Omental fat pad (tissue), 4 donors: ENCODE data around the gene EPSTI1. TPM values are rescaled to one million over a fixed set of nuclear protein-coding genes. Genes with fewer than 3 reads are reported as not detected.

Experiments used
- ATAC-seq: fragments of 150-250 bp; one replicate; pipeline ENCODE4 v1.9.1; 2016; ENCODE audit warnings: mild to moderate bottlenecking, moderate library complexity; ENCODE audit not compliant: low FRiP score
- DNase-seq: peaks from one replicate; pipeline ENCODE4 v3.0.0-alpha.2; 2019; ENCODE audit warnings: low spot score
- total RNA-seq, 4 donors: library from RNA; depleted of rRNA; stranded (reverse); fragments of >200 nt; gene quantifications; one replicate each; pipeline ENCODE4 v1.1.0, GENCODE V29; 2016
- TF ChIP-seq, protein P1 (sequence below), 3 donors: fragments of 450-650 bp; IDR thresholded peaks; one replicate each; pipeline ENCODE4 v1.5.1; 2016 to 2017; ENCODE audit warnings: antibody characterized with exemption in 3 of 3, mild to moderate bottlenecking in 3 of 3, moderate library complexity in 2 of 3

The EPSTI1 gene
- total RNA-seq, 4 donors from 2014 or later, result 8.3 to 31.8 (median 10.9) TPM

DNA sequence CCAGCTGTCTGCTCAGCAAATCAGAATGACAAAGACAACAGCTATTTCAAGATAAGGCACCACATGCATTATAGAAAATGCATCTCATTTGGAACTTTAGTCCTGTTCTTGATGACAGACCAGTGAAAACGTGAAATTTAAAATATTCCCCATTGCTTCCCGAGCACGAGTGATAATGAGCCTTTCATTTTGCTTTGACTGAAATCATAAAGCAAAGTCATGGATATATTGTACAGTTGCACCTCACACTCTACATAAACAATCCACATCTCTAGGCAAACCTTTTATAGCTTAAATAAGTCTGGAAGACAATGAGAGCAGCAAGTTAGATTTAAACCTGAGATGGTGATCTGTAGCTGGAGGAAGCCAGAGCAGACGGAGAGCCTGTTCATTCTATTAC lies 131.6 kb downstream of the EPSTI1 start:
- ATAC-seq, result no peak
- DNase-seq, result no peak
- TF ChIP-seq, protein P1, sequence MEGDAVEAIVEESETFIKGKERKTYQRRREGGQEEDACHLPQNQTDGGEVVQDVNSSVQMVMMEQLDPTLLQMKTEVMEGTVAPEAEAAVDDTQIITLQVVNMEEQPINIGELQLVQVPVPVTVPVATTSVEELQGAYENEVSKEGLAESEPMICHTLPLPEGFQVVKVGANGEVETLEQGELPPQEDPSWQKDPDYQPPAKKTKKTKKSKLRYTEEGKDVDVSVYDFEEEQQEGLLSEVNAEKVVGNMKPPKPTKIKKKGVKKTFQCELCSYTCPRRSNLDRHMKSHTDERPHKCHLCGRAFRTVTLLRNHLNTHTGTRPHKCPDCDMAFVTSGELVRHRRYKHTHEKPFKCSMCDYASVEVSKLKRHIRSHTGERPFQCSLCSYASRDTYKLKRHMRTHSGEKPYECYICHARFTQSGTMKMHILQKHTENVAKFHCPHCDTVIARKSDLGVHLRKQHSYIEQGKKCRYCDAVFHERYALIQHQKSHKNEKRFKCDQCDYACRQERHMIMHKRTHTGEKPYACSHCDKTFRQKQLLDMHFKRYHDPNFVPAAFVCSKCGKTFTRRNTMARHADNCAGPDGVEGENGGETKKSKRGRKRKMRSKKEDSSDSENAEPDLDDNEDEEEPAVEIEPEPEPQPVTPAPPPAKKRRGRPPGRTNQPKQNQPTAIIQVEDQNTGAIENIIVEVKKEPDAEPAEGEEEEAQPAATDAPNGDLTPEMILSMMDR (IDR thresholded peaks at IDR 0.05), result no peak

DNA sequence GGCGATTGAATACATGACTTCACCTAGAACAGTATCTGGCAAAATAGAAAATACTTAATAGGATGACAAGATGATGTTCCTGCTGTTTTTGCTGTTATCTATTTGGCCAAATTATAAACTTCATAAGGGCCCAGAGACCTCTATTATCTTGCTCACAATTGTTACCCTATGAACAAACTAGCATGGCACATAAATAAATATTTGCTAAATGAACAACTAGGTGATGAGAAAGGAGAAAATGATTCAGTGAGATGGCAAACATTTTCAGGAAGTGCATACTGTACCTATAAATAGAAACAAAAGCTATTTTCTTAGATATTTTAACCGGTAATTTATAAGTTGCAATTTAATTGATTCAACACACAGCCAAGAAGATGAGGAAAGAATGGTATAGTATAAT lies 132.3 kb downstream of the EPSTI1 start:
- TF ChIP-seq, protein P1 (IDR thresholded peaks at IDR 0.05), result no peak
- DNase-seq, result no peak
- no peak for ATAC-seq

DNA sequence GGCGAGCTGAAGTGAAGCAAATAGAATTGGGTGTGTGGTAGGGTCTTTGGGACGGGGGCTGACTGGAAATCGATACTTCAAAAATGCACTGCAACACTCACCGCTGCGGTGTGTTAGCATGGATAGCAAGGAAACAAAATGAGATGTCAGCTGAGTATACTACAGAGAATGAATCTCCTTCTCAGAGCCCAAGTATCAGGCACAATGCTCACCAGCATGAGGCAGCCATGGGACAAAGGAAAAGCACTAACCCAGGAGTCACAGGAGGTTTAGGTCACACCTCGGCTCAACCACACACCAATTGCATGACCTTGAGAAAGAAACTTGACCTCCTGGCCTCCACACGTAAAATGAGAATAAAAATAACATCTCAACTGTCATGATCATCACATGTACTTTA lies 136.6 kb downstream of the EPSTI1 start:
- TF ChIP-seq, protein P1 (IDR thresholded peaks at IDR 0.05), result no peak
- DNase-seq, result no peak
- ATAC-seq, result no peak

DNA sequence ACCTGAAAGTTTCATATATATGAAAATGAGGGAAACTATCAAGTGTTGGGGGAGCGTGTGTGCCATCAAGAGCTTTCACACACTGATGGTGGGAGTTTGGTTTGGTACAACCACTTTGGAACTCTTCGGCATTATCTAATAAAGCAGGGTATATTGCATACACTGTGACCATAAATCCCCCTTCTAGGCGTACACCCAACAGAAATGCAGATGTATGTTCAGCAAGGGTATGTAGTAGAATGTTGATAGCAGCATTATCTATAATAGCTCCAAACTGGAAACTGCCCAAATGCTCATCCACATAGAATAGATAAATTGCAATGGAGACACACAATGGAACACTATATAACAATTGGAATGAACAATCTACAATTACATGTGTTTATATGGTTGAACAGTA lies 139.9 kb downstream of the EPSTI1 start:
- no peak for ATAC-seq
- no peak for DNase-seq
- TF ChIP-seq, protein P1 (IDR thresholded peaks at IDR 0.05), result no peak

DNA sequence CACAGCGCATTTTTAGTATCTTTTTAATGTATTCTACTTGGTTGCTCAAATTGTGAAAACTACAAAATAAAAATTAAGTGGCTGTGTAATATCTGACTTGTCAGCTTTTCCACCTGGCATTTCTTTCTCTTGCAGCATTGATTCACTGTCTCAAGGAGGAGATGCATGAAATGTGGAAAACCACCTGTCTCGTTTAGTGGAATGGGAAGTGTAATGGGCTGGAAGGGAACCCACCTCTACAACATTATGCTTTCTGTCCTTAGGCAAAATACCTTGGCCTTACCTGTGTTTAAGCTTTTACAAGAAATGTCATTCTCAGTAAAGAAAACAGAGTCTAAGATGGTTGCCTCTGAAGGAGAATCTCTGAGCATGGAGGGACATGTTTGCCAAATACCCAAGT lies 142.8 kb downstream of the EPSTI1 start:
- TF ChIP-seq, protein P1 (IDR thresholded peaks at IDR 0.05), result no peak
- no peak for DNase-seq
- ATAC-seq, result no peak

DNA sequence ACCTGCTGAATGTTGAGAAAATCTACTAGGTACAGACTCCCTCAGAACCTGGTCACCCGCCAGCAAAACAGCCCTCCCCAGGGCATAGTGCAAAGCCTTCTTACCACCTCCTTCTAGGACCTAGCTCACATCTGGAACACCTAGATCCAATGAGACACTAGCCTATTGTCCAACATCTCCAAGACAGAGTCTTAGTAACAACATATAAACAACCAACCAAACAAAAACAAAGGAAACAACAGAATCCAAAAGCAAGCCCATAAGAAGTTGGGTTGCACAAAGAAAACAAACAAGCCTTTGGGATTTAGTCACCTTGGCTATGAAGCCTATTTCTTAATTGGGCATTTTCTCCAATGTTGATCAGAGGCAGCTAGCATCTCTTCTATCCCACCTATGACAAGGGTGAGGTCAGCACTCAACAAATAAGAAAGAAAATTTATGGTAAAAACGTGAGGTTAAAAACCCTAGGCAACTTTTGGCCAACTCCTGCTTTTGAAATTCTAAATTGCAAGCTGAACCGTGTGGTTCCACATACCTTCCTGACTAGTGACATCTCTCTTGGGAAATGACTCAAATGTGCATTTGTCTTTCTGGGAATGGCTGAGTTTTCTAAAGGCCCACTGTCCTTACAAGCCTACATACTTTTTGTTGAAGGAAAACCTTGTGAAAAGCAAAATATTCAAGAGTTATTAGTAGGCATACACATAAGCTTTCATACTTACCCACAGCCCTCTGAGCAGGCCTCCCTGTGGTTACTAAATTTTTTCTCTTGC lies 144.0 kb downstream of the EPSTI1 start:
- no peak for ATAC-seq
- no peak for DNase-seq
- TF ChIP-seq, protein P1 (IDR thresholded peaks at IDR 0.05), result no peak
